HG03135 (cell line): Measurements from ENCODE around the gene SORD.

Experiments
- ATAC-seq: cut with Tn5 transposase; IDR thresholded peaks from one replicate; pipeline ENCODE4 v1.9.1; 2021; ENCODE audit warnings: mild to moderate bottlenecking, moderate library complexity; ENCODE audit not compliant: unreplicated experiment

SORD gene

DNA sequence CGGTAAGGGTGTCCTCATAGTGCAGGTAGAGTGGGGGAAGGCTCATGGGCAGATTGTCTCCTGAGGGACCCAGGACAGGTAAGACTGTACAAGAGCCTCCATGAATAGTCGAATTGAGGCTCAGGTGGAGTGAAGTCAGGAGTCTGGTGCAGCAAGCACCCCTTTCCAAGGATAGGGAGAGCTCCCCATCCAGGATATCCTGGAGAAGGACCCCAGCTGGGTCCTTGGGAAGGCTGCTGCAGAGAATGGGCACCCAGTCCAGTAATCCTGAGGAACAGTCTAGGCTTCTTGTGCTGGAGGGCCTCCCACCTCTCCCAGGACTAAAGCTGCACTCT is 91.7 kb downstream of the SORD start:
- ATAC-seq: no peak

DNA sequence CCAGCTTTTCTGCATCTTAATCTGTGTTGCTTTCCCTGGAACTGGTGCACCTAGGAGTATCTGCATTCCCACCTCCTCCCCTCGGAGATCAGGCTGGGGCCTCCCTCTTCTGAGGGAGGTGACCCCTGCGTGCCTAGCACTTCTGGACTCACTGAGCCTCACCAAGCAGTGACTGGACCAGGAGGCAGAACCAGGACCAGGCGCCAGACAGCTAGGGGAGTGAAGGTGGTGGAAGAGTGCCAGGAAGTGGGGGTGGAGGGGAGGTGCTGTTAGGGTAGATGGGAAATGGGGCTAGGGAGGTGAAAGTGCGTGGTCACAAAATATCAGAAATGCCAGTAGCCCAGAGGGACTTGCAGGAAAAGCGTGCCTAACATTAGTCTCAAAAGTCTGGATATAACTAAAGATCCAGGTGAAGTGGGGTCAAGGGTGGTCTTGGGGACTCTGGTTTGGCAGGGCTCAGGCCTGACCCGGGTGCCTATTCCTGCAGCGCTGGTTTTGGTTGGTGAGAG is 92.4 kb downstream of the SORD start:
- no peak for ATAC-seq

DNA sequence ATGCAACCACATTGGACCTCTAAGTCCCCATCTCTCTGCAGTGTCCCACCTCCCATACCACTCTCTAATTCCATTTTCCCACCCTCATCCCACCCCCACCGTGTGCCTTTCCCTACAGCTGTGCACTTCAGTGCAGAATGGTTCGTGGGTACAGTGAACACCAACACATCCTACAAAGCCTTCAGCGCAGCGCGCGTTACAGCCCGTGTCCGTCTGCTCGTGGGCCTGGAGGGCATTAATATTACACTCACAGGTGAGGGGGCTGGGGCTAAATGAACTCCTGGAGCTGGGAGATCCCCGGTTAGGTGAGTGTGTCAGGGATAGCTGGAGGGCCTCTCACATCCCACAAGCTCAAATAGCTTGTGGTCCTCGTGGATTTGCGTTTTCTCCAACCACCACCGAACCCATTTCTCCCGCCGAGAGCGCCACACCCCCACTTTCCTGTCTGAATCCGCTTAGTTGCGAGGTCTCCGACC is 93.0 kb downstream of the SORD start:
- ATAC-seq: no peak

DNA sequence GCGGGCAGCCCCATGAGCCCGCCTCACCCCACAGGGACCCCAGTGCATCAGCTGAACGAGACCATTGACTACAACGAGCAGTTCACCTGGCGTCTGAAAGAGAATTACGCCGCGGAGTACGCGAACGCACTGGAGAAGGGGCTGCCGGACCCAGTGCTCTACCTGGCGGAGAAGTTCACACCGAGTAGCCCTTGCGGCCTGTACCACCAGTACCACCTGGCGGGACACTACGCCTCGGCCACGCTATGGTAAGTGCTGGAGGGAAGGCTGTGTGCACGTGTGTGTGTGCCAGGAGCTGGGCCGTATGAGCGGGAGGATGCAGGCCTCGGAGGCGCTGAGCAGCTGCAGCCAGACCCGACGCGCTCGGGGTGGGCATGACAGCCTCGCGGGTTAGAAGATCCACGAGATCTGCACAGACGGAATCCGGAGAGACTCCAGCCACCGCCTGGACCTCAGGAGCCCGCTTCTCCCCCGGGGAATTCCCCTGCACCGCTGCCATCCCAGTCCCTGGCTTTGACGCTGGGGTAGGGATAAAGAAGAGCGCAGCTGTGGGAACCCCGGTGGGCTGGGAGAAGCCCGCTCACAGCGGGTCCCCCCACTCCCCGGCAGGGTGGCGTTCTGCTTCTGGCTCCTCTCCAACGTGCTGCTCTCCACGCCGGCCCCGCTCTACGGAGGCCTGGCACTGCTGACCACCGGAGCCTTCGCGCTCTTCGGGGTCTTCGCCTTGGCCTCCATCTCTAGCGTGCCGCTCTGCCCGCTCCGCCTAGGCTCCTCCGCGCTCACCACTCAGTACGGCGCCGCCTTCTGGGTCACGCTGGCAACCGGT is 93.7 kb downstream of the SORD start:
- no peak for ATAC-seq

DNA sequence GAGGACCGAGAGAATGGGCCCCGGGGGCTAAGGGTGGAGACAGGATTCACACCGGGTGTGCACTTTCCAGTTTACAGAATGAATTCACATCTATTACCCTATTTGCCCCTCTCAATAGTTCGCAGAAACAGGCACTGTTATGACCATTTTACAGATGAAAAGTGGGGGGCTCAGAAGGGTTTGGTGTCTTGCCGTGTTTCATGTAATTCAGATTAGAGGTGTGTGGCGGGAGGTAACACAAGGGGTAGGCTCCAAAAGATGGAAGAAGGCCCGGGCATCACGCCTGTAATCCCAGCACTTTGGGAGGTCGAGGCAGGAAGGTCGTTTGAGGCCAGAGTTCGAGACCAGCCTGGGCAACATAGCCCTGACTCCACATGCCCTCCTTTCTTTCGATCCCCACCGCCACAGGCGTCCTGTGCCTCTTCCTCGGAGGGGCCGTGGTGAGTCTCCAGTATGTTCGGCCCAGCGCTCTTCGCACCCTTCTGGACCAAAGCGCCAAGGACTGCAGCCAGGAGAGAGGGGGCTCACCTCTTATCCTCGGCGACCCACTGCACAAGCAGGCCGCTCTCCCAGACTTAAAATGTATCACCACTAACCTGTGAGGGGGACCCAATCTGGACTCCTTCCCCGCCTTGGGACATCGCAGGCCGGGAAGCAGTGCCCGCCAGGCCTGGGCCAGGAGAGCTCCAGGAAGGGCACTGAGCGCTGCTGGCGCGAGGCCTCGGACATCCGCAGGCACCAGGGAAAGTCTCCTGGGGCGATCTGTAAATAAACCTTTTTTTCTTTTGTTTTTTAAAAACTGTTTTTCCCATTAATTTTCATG is 94.5 kb downstream of the SORD start:
- no peak for ATAC-seq

DNA sequence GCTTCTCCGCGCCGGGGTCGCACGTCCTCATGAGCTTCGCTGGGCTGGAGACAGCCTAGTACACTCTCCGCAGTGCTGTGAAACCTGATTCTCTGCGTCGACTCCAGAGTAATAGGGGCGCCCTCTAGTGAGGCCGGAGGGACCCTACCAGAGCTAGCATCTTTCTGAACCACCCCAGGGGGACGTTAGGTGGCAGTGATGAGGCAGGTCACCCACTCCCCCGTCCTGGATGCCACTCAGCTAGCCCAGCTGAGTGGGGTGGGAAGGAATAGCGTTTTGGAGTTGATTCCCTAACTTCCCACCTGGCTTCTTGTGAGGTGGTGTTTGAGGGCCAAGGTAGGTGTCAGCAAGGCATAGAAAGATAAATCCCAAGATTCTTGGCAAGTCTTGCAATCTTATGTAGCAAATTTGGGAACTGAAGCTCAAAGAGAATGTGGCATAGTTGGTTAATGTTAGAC is 95.2 kb downstream of the SORD start:
- ATAC-seq: peak; percentile 91

DNA sequence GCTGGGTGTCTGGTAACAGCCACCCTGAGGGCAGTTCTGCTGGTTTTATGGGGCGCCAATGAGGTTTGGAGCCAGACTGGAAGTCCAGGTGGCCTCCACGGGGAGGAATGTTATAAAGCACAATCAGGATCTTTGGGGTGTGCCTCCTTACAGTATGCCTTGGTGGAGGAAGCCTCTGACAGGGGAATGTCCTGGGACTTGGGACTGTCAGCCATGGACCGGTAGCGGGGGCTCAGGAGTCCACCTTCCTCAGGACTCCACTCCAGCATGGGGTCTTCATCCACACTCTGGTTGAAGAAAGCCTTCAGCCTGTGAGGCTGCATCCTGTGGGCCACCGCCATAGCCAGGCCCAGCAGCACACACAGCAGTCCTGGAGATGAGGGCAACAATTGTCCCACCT is 96.0 kb downstream of the SORD start:
- ATAC-seq: no peak

DNA sequence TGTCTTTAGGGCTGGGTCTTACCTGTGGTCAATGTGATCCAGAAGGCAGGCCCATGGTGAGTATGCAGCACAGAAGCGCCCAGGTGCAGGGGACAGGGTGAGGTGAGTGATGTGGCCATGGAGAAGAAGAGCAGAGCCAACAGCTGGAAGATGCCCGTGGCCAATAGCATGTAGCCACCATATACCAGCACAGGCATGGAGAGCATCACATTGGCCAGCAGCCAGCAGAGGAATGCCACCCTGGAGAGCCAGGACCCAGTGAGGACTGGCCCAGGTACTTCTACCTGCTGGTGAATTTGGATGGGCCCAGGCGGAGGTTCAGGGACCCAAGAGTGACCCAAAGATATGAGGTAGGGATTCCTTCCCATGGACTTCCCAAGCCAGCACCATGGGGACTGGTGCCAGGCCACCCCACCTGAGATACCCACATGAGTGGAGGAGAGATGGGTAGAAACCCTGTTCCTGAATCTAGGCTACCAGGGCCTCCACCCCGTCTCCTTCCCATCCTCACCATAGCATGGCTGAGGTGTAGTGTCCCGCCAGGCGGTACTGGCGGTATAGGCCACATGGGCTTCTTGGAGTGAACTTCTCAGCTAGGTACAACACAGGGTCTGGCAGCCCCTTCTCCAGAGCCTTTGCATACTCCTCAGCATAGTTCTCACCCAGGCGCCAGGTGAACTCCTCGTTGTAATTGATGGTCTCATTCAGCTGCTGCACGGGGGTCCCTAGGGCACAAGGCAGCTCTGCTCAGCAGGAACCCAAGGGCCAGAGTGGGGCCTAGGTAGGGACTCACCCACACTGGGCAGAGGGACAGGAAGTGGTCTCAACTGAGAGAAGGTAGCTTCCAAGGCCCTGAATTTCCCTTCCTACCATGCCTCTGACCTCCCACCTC is 97.3 kb downstream of the SORD start:
- no peak for ATAC-seq

DNA sequence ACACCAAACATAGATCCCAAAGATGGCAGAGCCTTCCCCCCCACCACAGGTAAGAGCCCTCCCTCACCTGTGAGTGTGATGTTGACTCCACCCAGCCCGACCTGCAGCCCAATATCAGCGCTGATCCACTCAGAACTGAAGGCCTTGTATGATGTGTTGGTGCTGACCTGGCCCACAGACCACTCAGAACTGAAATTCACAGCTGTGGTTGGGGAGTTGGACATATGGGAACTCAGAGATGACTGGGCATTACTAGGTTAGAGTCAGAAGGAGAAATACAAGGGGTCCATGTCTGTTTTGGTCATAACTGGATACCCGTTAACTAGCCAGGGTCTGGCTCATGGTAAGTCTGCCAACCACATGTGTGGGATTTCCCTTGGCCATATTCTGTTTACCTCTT is 98.0 kb downstream of the SORD start:
- no peak for ATAC-seq

DNA sequence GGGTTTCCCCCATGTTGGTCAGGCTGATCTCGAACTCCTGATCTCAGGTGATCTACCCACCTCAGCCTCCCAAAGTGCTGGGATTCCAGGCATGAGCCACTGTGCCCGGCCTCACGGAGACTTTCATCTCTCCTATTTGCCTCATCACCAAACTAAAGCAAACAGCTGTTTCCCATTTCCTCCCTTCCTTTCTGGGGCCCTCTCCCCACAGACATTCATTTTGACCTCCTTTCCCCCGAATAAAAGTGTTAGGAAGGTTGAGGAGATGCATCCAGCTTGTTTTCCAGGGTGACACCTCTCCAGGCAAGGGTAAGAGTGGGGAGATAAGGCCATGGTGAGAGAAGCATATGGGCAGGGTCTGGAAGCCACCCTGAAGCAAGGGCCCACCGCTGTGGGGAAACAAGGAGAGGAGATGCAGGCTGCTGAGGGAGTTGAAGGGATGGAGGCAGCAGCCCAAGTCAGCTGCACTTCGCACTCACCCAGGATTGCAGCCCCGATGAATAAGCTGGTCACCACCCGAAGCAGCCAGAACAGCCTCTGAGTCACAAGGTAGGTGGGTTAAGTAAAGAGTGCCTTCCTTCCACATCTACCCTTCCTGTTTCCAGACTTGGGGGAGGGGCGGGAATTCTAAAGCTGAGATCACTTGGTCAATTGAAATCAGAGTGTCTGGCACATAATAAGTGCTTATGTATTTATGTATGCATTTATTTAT is 98.9 kb downstream of the SORD start:
- no peak for ATAC-seq

DNA sequence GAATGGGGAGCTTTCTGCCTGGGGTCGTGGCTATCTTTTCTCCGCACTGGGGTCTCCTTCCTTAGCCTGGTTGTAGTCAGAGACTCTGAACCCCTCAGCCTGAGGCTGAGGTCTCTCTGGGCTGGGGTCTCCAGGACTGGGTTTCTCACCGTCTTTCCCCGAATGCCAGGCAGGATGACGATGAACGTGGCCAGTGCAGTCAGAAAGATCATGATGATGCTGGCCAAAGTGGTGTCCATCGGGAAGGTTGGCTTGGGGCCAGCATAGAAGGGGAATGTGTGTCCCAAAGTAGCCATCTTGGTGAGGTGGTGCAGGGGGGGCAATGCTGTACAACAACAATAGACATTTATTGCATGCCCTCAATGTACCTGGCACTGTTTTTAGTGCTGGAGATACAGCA is 99.7 kb downstream of the SORD start:
- no peak for ATAC-seq

DNA sequence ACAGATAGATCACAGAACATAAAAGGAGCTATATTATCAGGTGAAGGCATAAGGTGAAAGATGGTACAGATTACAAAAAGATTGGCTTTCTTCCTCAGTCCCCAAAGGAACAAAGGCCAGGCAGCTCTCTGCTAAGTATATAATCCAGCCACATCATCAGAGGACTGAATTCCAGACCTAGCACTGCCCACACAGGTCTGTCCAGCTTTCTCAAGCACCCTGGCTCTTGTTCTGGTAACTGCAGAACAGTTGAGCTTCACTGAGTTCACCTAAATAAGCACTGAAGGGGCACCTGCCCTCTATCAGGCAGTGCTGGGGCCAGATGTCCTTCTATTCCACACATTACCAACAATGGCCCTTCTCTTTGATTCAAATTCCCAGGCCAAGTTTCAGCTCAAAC is 100.4 kb downstream of the SORD start:
- no peak for ATAC-seq

DNA sequence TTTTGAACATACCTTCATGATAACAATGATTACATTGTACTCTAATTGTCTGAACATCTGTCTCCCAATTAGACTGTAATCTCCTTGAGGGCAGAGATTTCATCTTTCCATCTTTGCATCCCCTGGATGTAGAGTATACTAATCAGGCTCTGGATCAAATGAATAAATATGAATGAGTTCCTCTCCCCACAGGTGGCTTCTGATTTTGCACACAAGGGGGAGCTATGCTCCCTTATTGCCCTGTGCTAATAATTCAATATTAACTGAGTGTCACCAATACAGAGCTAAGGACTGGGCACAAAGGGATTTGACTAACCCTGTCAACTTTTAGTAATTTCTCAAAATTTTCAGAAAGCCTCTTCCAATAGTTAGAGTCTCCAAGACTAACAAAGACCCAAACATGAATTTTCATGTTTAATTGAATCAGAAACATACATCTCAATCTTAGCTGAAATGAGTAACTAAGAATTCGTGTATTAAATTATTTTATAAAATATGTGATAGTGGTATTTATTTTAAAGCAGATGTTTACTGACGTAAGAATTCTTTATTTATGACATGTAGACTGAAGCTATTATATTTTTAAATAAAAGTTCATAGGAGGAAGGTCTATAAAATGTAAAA is 103.7 kb downstream of the SORD start:
- ATAC-seq: no peak
